Adrenal gland (tissue), 5 donors: ENCODE results near the gene NAV2.

Experiments used
- POLR2A ChIP-seq, 2 donors: fragments of 450-650 bp; IDR thresholded peaks; one replicate each; pipeline ENCODE4 v1.6.1; 2017; ENCODE audit warnings: antibody characterized with exemption in 2 of 2, mild to moderate bottlenecking in 2 of 2, moderate library complexity in 1 of 2
- TF ChIP-seq, protein P1 (sequence below), 6 experiments: fragments of 450-650 bp in 4 of 6; fragments of 200-600 bp in 2 of 6; sonication (generic) in 1 of 6; IDR thresholded peaks; 1 replicate in 5 of 6; 2 replicates in 1 of 6; pipeline versions ENCODE4 v1.5.1 to v1.8.0; 2016 to 2021; ENCODE audit warnings: antibody characterized with exemption in 6 of 6, mild to moderate bottlenecking in 2 of 6, moderate library complexity in 1 of 6
- donor health status: DM: no; HTN: no; CAD: no.

DNA sequence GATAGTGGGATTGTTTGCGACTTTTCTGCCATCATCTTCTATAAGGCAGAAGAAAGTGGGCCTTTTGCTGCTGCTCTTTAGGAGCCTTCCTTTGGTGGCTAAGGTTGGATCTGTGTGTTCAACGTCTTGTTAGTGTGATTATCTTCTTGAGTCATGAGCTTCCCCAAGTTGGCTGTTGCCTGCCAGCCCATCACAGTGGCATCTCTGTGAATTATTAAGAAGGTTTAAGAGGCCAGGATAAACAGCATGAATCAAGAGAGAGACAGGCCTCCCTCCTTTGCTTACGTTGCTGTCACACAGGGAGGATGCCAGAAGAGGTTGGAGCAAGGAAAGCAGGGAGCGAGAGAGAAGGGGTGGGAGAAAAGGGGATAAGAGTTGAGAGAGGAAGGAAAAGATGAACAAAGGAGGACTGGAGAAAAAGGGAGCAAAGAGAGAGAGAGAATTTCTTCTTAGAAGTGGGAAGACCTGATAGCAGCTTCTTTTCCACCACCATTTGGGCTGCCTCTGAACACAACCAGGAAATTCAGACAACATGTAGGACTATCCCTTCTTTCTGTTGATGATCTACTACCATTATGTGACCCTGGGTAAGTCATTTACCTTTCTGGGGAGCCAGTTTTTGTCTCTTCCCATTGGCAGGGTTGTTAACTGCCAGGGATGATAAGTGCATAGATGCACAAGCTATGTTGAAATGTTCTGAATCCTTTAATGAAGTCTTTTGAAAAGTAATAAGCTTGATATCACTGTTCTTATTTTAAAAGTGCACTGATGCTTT lies 126.5 kb downstream of the NAV2 start:
- no peak for TF ChIP-seq POLR2A (IDR thresholded peaks at IDR 0.05)
- TF ChIP-seq, protein P1, sequence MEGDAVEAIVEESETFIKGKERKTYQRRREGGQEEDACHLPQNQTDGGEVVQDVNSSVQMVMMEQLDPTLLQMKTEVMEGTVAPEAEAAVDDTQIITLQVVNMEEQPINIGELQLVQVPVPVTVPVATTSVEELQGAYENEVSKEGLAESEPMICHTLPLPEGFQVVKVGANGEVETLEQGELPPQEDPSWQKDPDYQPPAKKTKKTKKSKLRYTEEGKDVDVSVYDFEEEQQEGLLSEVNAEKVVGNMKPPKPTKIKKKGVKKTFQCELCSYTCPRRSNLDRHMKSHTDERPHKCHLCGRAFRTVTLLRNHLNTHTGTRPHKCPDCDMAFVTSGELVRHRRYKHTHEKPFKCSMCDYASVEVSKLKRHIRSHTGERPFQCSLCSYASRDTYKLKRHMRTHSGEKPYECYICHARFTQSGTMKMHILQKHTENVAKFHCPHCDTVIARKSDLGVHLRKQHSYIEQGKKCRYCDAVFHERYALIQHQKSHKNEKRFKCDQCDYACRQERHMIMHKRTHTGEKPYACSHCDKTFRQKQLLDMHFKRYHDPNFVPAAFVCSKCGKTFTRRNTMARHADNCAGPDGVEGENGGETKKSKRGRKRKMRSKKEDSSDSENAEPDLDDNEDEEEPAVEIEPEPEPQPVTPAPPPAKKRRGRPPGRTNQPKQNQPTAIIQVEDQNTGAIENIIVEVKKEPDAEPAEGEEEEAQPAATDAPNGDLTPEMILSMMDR (IDR thresholded peaks at IDR 0.05) = no peak
